H9 (cell line): Measurements from ENCODE around the gene TEK. TPM values are rescaled to one million over a fixed set of nuclear protein-coding genes. Genes with fewer than 3 reads are reported as not detected.

ENCODE experiments used
- DNase-seq: peaks from one replicate; pipeline ENCODE4 v3.0.0-alpha.2; 2017
- H2AFZ ChIP-seq: one replicate; pipeline ENCODE4 v1.6.1; 2013; ENCODE audit warnings: mild to moderate bottlenecking, low read length, control low read depth, moderate library complexity
- H2AK5ac ChIP-seq: 2 replicates; pipeline ENCODE4 v1.6.1; 2013; ENCODE audit warnings: low read length, control low read depth, mixed read lengths; ENCODE audit not compliant: insufficient read length
- H2BK120ac ChIP-seq: one replicate; pipeline ENCODE4 v1.6.1; 2013; ENCODE audit warnings: low read depth, mild to moderate bottlenecking, low read length, control low read depth, inconsistent platforms; ENCODE audit not compliant: poor library complexity, severe bottlenecking
- H2BK12ac ChIP-seq: 2 replicates; pipeline ENCODE4 v1.6.1; 2013; ENCODE audit warnings: low read length, control low read depth, mixed read lengths, low read depth; ENCODE audit not compliant: insufficient read length
- H2BK15ac ChIP-seq: 2 replicates; pipeline ENCODE4 v1.6.1; 2013; ENCODE audit warnings: low read depth, low read length, control low read depth
- H2BK20ac ChIP-seq: one replicate; pipeline ENCODE4 v1.6.1; 2013; ENCODE audit warnings: low read depth, mild to moderate bottlenecking, low read length, control low read depth, inconsistent platforms; ENCODE audit not compliant: poor library complexity, severe bottlenecking
- H2BK5ac ChIP-seq: 2 replicates; pipeline ENCODE4 v1.6.1; 2013; ENCODE audit warnings: low read length, control low read depth, mixed read lengths; ENCODE audit not compliant: insufficient read length
- H3K14ac ChIP-seq: 2 replicates; pipeline ENCODE4 v1.6.1; 2013; ENCODE audit warnings: low read length, control low read depth; ENCODE audit not compliant: insufficient read depth
- H3K18ac ChIP-seq: 2 replicates; pipeline ENCODE4 v1.6.1; 2013; ENCODE audit warnings: low read depth, mild to moderate bottlenecking, mixed read lengths, low read length, control low read depth; ENCODE audit not compliant: insufficient read length
- H3K23ac ChIP-seq: 2 replicates; pipeline ENCODE4 v1.6.1; 2013; ENCODE audit warnings: low read length, control low read depth, mixed read lengths, low read depth; ENCODE audit not compliant: insufficient read length
- H3K23me2 ChIP-seq: 2 replicates; pipeline ENCODE4 v1.6.1; 2013; ENCODE audit warnings: low read depth, mild to moderate bottlenecking, mixed read lengths, low read length, control low read depth; ENCODE audit not compliant: insufficient read length, poor library complexity, severe bottlenecking
- H3K27ac ChIP-seq: 2 replicates; pipeline ENCODE4 v1.5.1; 2013; ENCODE audit warnings: low read length, control low read depth, mixed read lengths, low read depth; ENCODE audit not compliant: insufficient read length
- H3K27me3 ChIP-seq: 2 replicates; pipeline ENCODE4 v1.6.1; 2013; ENCODE audit warnings: low read length, control low read depth, inconsistent platforms; ENCODE audit not compliant: insufficient read depth
- H3K4ac ChIP-seq: 2 replicates; pipeline ENCODE4 v1.6.1; 2013; ENCODE audit warnings: low read depth, mild to moderate bottlenecking, control low read depth, inconsistent platforms, low read length, moderate library complexity
- H3K4me1 ChIP-seq: 2 replicates; pipeline ENCODE4 v1.6.1; 2013; ENCODE audit warnings: low read length, control low read depth, inconsistent platforms; ENCODE audit not compliant: insufficient read depth
- H3K4me2 ChIP-seq: 2 replicates; pipeline ENCODE4 v1.6.1; 2013; ENCODE audit warnings: low read length, control low read depth, mixed read lengths; ENCODE audit not compliant: insufficient read length, insufficient read depth
- H3K56ac ChIP-seq: 2 replicates; pipeline ENCODE4 v1.6.1; 2013; ENCODE audit warnings: low read depth, mild to moderate bottlenecking, mixed read lengths, low read length, control low read depth; ENCODE audit not compliant: insufficient read length
- H3K79me1 ChIP-seq: 2 replicates; pipeline ENCODE4 v1.6.1; 2013; ENCODE audit warnings: low read depth, mild to moderate bottlenecking, moderate library complexity, low read length, control low read depth, inconsistent platforms; ENCODE audit not compliant: insufficient read depth, poor library complexity, severe bottlenecking
- H3K79me2 ChIP-seq: 2 replicates; pipeline ENCODE4 v1.6.1; 2013; ENCODE audit warnings: low read length, control low read depth, inconsistent platforms; ENCODE audit not compliant: insufficient read depth
- H3K9ac ChIP-seq: 2 replicates; pipeline ENCODE4 v1.6.1; 2013; ENCODE audit warnings: low read length, control low read depth, mixed read lengths; ENCODE audit not compliant: insufficient read length; ENCODE audit errors: extremely low read depth
- H3K9me3 ChIP-seq: one replicate; pipeline ENCODE4 v1.6.1; 2013; ENCODE audit warnings: low read depth, low read length, inconsistent platforms; ENCODE audit not compliant: control insufficient read depth
- H3T11ph ChIP-seq: one replicate; pipeline ENCODE4 v1.6.1; 2013; ENCODE audit warnings: mild to moderate bottlenecking, low read length, control low read depth, inconsistent platforms
- H4K20me1 ChIP-seq: one replicate; pipeline ENCODE4 v1.6.1; 2013; ENCODE audit not compliant: control insufficient read depth, insufficient read length, insufficient read depth
- H4K5ac ChIP-seq: 2 replicates; pipeline ENCODE4 v1.6.1; 2013; ENCODE audit warnings: low read depth, mild to moderate bottlenecking, mixed read lengths, low read length, control low read depth; ENCODE audit not compliant: insufficient read length
- H4K8ac ChIP-seq: replicated peaks from 2 replicates; pipeline ENCODE4 v1.6.1; 2013; ENCODE audit warnings: low read length, control low read depth, mixed read lengths, low read depth; ENCODE audit not compliant: insufficient read length
- H4K91ac ChIP-seq: 2 replicates; pipeline ENCODE4 v1.6.1; 2013; ENCODE audit warnings: low read depth, mild to moderate bottlenecking, moderate library complexity, mixed read lengths, low read length, control low read depth; ENCODE audit not compliant: insufficient read length
- H3K27ac Mint-ChIP-seq, 3 experiments: 2 replicates in 2 of 3; 3 replicates in 1 of 3; pipeline ENCODE4 v1.8.0; 2020 to 2021; ENCODE audit warnings: mixed read lengths in 3 of 3, mild to moderate bottlenecking in 1 of 3, moderate library complexity in 1 of 3
- H3K27me3 Mint-ChIP-seq: 2 replicates; pipeline ENCODE4 v1.8.0; 2021; ENCODE audit warnings: low read depth, mild to moderate bottlenecking, moderate library complexity, mixed read lengths
- H3K36me3 Mint-ChIP-seq, 3 experiments: 2 replicates in 2 of 3; 3 replicates in 1 of 3; pipeline ENCODE4 v1.8.0; 2020 to 2021; ENCODE audit warnings: low read depth in 3 of 3, mixed read lengths in 3 of 3; ENCODE audit not compliant: insufficient read depth in 1 of 3
- H3K4me1 Mint-ChIP-seq, 2 experiments: 2 replicates each; pipeline ENCODE4 v1.8.0; 2020; ENCODE audit warnings: mixed read lengths in 2 of 2
- H3K4me3 Mint-ChIP-seq, 2 experiments: 2 replicates in 1 of 2; 3 replicates in 1 of 2; pipeline ENCODE4 v1.8.0; 2020 to 2021; ENCODE audit warnings: mild to moderate bottlenecking in 2 of 2, mixed read lengths in 2 of 2, moderate library complexity in 1 of 2
- H3K9me3 Mint-ChIP-seq, 2 experiments: 2 replicates in 1 of 2; 3 replicates in 1 of 2; pipeline ENCODE4 v1.8.0; 2020; ENCODE audit warnings: mild to moderate bottlenecking in 2 of 2, mixed read lengths in 2 of 2, moderate library complexity in 1 of 2
- CTCF ChIP-seq: fragments of 200-600 bp; sonication (generic); conservative IDR thresholded peaks from 3 replicates; pipeline ENCODE4 v1.8.0; 2021; ENCODE audit warnings: antibody characterized with exemption, mild to moderate bottlenecking
- WGBS: extraction: QIAGEN DNeasy Blood & Tissue Kit; methylation state at CpG from one replicate; pipeline ENCODE4 v1.1.7; 2013; ENCODE audit warnings: missing lambda C conversion rate, low lambda C conversion rate, mixed read lengths; ENCODE audit not compliant: insufficient read length; ENCODE audit errors: extremely low coverage; 5-methylcytosine and 5-hydroxymethylcytosine counted together
- total RNA-seq: library from RNA; stranded (reverse); gene quantifications from 2 replicates; pipeline ENCODE4 v1.2.1, GENCODE V29; 2021

TEK gene
- total RNA-seq, 1 experiment from 2014 or later: 1.8 TPM

- Histone ChIP-seq H3K27ac (no peak overlapping the region), H2BK15ac (no peak overlapping the region), H3K18ac (no peak overlapping the region), H2BK12ac (no peak overlapping the region), H4K20me1 (no peaks in the 10 kb centered on the region), H3K56ac (no peak overlapping the region), H3K23ac (no peak overlapping the region), H4K5ac (no peak overlapping the region), H2AK5ac (no peak overlapping the region), H4K8ac (no peak overlapping the region), H2AFZ (no peak overlapping the region), H3T11ph (no peak overlapping the region), H3K9me3 (no peaks in the 10 kb centered on the region), H3K14ac (no peak overlapping the region), H3K4me2 (no peak overlapping the region), H4K91ac (no peak overlapping the region), H2BK20ac (no peak overlapping the region), H3K4ac (no peak overlapping the region), H3K23me2 (no peaks in the 10 kb centered on the region), H3K4me1 (no peaks in the 10 kb centered on the region; the same call in 1 of the 2 replicates), H2BK120ac (no peak overlapping the region), H3K79me2 (no peaks in the 10 kb centered on the region), H3K9ac (no peak overlapping the region), H2BK5ac (no peak overlapping the region), H3K79me1 (no peaks in the 10 kb centered on the region), H3K27me3 (no peaks in the 10 kb centered on the region)
- H3K4me1 Mint-ChIP-seq: peaks cover 6 to 14% of the 10 kb centered on the region in 2 experiments; a peak in 3 of 4 replicates
- no peak overlapping the region for H3K27ac Mint-ChIP-seq
- no CpG with 5 or more reads among the region's 3 CpGs for WGBS
- DNase-seq: no peak
- no peak overlapping the region for H3K4me3 Mint-ChIP-seq
- no peaks in the 10 kb centered on the region for H3K27me3 Mint-ChIP-seq
- no peaks in the 10 kb centered on the region for H3K9me3 Mint-ChIP-seq
- TF ChIP-seq CTCF: no peak
- no peaks in the 10 kb centered on the region for H3K36me3 Mint-ChIP-seq
Measured at GRCh38 chr9:27145143-27145542, 36.1 kb downstream of the TEK start.
